ENCODE measurements around the gene HAUS3.

Gene HAUS3

DNA sequence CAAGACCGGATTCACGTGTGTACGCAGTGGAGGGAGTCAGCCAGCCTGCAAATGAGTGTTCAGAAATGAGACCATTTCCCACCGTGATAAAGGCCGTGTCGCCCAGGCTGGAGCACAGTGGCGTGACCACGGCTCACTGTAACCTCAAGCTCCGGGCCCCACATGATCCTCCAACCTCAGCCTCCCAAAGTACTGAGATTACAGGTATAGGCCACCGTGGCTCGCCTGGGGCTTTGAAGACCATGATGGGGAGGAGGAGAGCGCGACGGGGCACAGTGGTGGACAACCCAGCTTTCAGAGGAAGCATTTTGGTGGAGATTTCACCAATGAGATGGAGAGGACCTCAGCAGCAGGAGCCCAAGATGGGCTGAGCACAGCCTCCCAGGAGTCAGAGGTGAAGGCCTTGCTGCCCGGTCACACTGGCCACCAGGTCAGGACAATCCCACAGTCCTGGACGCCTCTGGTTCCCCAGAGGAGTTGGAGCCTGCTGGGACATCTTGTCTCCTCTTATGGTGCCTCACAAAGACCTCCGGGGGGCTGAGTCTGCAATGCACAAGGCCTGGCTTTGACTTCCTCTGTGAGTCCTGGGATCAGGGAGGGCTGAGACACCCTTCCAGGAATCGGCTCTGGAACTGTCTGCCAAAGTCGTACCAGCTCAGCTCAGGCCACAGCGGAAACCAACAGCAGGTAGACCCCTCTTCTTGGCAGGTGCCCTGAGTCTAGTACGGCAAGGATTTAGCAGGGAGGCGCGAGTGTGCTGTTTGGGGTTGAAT lies 42.4 kb upstream of the HAUS3 start:
- H3K9me3 ChIP-seq, result no peaks in the 10 kb centered on the region

GRCh38 chr4:2283199-2283711 lies 41.3 kb upstream of the HAUS3 start:
- H3K9me3 ChIP-seq, result no peaks in the 10 kb centered on the region

More for the DNA sequence above, 42.4 kb upstream of the HAUS3 start:
- Histone ChIP-seq H3K27ac (no peak overlapping the region), H3K36me3 (no peaks in the 10 kb centered on the region), H3K4me1 (no peaks in the 10 kb centered on the region), H3K27me3 (no peaks in the 10 kb centered on the region), H3K4me3 (no peak overlapping the region)
- DNase-seq, result no peak
- intact Hi-C loops (cut with DNase I; ENCODE audit: low total_unique reads), result no loop called here
- TF ChIP-seq, protein P1, sequence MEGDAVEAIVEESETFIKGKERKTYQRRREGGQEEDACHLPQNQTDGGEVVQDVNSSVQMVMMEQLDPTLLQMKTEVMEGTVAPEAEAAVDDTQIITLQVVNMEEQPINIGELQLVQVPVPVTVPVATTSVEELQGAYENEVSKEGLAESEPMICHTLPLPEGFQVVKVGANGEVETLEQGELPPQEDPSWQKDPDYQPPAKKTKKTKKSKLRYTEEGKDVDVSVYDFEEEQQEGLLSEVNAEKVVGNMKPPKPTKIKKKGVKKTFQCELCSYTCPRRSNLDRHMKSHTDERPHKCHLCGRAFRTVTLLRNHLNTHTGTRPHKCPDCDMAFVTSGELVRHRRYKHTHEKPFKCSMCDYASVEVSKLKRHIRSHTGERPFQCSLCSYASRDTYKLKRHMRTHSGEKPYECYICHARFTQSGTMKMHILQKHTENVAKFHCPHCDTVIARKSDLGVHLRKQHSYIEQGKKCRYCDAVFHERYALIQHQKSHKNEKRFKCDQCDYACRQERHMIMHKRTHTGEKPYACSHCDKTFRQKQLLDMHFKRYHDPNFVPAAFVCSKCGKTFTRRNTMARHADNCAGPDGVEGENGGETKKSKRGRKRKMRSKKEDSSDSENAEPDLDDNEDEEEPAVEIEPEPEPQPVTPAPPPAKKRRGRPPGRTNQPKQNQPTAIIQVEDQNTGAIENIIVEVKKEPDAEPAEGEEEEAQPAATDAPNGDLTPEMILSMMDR (IDR thresholded peaks at IDR 0.05), result no peak

DNA sequence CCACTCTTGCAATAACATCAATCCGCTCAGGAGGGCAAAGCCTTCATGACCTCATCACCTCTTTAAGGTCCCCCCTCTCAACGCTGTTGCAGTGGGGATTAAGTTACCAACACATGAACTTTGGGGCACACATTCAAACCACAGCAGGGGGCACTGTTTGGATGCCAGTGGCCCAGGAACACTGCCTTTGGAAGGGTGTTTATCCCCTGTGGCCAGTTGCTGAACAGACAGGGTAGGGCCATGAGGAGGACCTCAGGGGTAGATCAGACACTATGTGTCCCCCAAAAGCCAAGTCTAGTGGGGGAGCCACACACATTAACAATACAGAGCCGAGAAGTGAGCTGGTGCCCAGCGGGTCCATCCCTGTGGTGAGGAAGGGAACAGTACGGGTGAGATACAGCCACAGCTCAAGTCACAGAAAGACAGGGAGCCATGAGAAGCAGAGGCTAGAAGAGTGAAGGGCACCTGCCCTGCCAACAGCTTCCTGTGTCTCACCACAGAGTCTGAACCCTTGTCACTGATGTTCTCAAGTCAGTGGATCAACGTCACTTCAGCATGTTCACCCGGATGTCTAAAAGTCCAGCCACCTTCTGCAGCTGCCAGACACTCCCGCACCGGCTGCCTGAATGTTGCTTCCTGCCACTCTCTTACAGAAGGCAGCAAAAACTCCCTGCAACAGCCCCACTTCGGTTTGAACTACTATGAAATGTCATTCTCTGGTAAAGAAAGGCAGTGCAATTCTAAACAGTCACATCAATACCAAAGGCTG lies 39.8 kb upstream of the HAUS3 start:
- TF ChIP-seq, protein P1 (IDR thresholded peaks at IDR 0.05), result no peak
- no peak for DNase-seq
- H3K27ac ChIP-seq, result no peak overlapping the region

More at GRCh38 chr4:2283199-2283711, 41.3 kb upstream of the HAUS3 start:
- no peak for DNase-seq
- no peak overlapping the region for H3K27ac ChIP-seq
- intact Hi-C loops (cut with DNase I; ENCODE audit: low total_unique reads), result no loop called here
- no peak overlapping the region for H3K4me3 ChIP-seq
- TF ChIP-seq, protein P1 (IDR thresholded peaks at IDR 0.05), result no peak
- no peaks in the 10 kb centered on the region for H3K36me3 ChIP-seq
- H3K4me1 ChIP-seq, result no peaks in the 10 kb centered on the region
- H3K27me3 ChIP-seq, result no peaks in the 10 kb centered on the region

GRCh38 chr4:2280531-2281300 lies 38.8 kb upstream of the HAUS3 start:
- Histone ChIP-seq H3K9me3 (no peaks in the 10 kb centered on the region), H3K4me1 (no peaks in the 10 kb centered on the region), H3K36me3 (no peaks in the 10 kb centered on the region), H3K27ac (no peak overlapping the region), H3K27me3 (no peaks in the 10 kb centered on the region), H3K4me3 (no peak overlapping the region)
- intact Hi-C loops (cut with DNase I; ENCODE audit: low total_unique reads), result no loop called here
- TF ChIP-seq, protein P1 (IDR thresholded peaks at IDR 0.05), result no peak
- no peak for DNase-seq

More for the DNA sequence above, 39.8 kb upstream of the HAUS3 start:
- intact Hi-C loops (cut with DNase I; ENCODE audit: low total_unique reads), result no loop called here
- Histone ChIP-seq H3K27me3 (no peaks in the 10 kb centered on the region), H3K36me3 (no peaks in the 10 kb centered on the region), H3K4me1 (no peaks in the 10 kb centered on the region), H3K4me3 (no peak overlapping the region), H3K9me3 (no peaks in the 10 kb centered on the region)

- TF ChIP-seq, protein P1 (IDR thresholded peaks at IDR 0.05), result no peak
- Histone ChIP-seq H3K27ac (no peak overlapping the region), H3K4me3 (no peak overlapping the region), H3K9me3 (no peaks in the 10 kb centered on the region), H3K27me3 (no peaks in the 10 kb centered on the region), H3K4me1 (no peaks in the 10 kb centered on the region), H3K36me3 (peaks cover 0 to 7% (median 0%) of the 10 kb centered on the region in 3 donors)
- intact Hi-C loops (cut with DNase I; ENCODE audit: low total_unique reads), result no loop called here
- no peak for DNase-seq
These were observed 36.0 kb upstream of the HAUS3 start for GRCh38 chr4:2277956-2278355.
